ENCODE results near the gene ZDHHC22. TPM values are rescaled to one million over a fixed set of nuclear protein-coding genes. Genes with fewer than 3 reads are reported as not detected.

ZDHHC22 gene
- total and polyA plus RNA-seq, 12 donors, result 0.06 to 1.2 (median 0.24) TPM; not detected in 7

DNA sequence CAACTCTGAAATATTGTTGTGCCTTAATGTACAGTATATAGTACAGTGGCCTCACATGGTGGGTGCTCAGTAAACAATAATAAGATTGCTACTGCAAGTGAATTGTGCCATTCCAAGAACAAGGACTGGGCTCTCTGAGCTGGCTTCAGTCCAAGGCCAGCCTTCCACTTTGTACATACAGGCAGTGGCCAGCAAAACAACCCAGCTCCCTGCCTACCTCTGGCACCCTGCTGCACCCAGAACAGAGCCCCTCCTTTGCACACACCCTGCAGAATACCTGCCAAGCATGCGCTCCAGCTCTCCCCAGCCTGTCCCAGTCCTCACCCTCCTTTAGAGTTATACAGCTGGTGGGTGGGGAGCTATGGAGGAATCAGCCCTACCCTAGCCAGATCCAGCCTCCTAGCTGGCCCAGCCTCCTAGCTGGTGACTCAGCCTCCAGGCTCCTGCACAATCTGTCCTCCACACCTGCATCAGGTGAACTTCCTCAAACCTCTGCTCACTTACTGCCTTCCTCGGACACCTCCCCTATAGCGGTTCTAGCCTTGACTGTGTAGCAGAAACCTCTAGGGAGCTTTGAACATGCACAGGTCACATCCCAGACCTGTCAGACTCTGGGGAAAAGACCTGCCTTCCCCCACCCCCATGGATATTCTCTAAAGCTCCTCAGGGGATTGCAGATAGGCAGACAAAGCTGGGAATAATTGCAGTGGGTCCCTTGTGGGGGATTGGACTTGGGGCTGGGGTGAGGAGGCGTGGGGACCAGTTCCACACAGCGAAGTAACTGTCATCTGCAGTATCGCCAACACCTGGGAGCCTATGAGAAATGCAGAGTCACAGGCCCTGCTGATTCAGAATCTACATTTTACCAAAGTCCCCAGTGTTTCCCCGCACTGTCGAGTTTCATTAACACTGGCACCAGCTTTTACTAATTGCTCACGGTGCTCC, 17.9 kb downstream of the ZDHHC22 start:
- peak; percentile 57 to 85 (median 80) for DNase-seq
- peaks cover 22 to 45% of the 10 kb centered on the region in 2 donors for H3K4me1 ChIP-seq (replicated peaks in 1 of 2)
- H3K9me3 ChIP-seq (replicated peaks in 1 of 3), result no peaks in the 10 kb centered on the region
- peak overlapping the region in 1 of 5 donors; percentile 44 for H3K27ac ChIP-seq
- no peaks in the 10 kb centered on the region for H3K27me3 ChIP-seq
- 70 to 83% (median 76%) methylated on average over 7 to 9 of the region's 9 CpGs for WGBS, 4 donors
- intact Hi-C loops (cut with DNase I), result no loop called here
- peaks cover 0 to 2% of the 10 kb centered on the region in 2 donors for H3K36me3 ChIP-seq (replicated peaks in 1 of 2)
- H3K4me3 ChIP-seq, result no peak overlapping the region
- TF ChIP-seq POLR2A (IDR thresholded peaks at IDR 0.05), result no peak
- TF ChIP-seq, protein P1, sequence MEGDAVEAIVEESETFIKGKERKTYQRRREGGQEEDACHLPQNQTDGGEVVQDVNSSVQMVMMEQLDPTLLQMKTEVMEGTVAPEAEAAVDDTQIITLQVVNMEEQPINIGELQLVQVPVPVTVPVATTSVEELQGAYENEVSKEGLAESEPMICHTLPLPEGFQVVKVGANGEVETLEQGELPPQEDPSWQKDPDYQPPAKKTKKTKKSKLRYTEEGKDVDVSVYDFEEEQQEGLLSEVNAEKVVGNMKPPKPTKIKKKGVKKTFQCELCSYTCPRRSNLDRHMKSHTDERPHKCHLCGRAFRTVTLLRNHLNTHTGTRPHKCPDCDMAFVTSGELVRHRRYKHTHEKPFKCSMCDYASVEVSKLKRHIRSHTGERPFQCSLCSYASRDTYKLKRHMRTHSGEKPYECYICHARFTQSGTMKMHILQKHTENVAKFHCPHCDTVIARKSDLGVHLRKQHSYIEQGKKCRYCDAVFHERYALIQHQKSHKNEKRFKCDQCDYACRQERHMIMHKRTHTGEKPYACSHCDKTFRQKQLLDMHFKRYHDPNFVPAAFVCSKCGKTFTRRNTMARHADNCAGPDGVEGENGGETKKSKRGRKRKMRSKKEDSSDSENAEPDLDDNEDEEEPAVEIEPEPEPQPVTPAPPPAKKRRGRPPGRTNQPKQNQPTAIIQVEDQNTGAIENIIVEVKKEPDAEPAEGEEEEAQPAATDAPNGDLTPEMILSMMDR (IDR thresholded peaks at IDR 0.05), result no peak

DNA sequence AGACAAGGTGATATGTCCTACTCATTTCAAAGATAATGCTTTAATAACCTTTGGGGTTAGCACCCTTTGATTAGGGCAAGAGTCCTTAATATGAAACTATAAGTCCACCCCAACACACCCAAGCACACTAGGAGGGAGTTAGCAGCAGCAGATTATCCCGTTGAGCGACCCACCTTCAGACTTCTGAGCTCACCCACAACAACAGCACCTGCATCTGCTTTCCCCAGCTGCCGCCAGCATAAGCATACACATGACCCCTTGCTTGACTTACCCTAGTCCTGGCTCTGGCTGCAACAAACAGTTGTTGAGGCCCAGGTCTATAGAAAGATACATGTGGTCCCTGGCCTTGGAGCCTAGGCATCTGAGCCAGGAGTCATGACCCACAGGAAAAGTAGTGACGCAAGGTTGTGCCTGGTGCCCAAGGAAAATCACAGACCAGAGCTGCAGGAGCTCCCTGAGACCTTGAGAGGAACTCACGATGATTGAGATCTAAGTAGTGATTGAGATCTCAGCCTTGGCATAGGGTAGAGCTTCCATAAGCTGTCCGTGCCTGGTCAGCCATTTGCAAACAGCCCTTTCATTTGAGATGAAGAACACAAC, 19.0 kb downstream of the ZDHHC22 start:
- TF ChIP-seq POLR2A (IDR thresholded peaks at IDR 0.05), result no peak
- TF ChIP-seq, protein P1 (IDR thresholded peaks at IDR 0.05), result no peak
- intact Hi-C loops (cut with DNase I), result no loop called here
- H3K4me1 ChIP-seq (replicated peaks in 1 of 2), result peaks cover 22 to 45% of the 10 kb centered on the region in 2 donors

DNA sequence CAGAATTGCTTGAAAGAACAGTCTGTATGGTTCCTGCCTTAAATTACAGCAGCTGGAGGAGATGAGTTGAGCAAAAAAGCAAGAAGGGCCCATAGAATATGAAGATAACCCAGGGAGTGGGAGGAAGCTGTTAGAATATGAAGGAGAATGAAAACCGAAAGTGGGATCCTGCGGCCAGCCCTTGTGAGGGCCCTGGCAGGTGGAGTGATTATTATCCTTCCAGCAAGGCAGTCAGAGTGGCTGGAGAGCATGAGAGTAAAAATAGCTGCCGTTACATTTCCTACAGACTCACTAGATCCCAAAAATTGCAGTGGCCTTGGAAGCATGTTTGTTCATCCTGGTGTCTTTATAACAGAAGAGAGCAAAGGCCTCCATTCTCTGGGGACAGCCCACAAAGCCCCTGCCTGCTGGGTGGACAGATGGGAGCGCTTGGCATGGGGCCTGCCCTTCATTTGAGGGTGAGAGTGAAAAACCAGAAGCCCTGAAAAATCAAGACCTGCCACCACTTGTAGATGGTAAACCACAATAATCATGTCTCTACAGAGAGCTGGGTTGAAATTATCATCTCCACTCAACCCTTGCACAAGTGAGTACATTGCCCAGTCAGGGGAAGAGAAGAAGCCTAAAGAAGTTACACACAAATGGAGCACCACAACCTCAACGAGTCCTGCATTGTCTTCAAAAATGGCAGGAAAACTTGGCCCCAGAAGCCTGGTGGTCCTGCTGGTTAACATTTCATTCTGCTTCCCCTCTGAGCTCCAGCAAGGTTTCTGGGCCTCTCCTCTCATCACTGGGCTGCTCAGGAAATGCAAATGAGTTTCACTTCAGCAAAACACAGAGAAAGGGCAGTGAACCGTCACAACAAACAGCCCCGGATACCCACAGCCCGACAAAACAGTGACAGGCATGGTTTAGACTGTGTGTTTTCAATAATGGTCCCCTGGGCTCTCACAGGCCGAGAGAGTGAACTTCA, 20.5 kb downstream of the ZDHHC22 start:
- Histone ChIP-seq H3K27me3 (no peaks in the 10 kb centered on the region), H3K36me3 (replicated peaks in 1 of 2) (peaks cover 0 to 12% of the 10 kb centered on the region in 2 donors), H3K4me3 (no peak overlapping the region), H3K4me1 (replicated peaks in 1 of 2) (peaks cover 22 to 45% of the 10 kb centered on the region in 2 donors), H3K9me3 (replicated peaks in 1 of 3) (no peaks in the 10 kb centered on the region), H3K27ac (peak overlapping the region in 4 of 5 donors; percentile 54 to 74 (median 62))
- intact Hi-C loops (cut with DNase I), result no loop called here
- 32 to 49% (median 34%) methylated on average over 9 of the region's 9 CpGs for WGBS, 4 donors
- peak in 6 of 7 donors; percentile 48 to 78 (median 54) for DNase-seq
- TF ChIP-seq, protein P1 (IDR thresholded peaks at IDR 0.05), result no peak
- TF ChIP-seq POLR2A (IDR thresholded peaks at IDR 0.05), result no peak

More for the DNA sequence above, 19.0 kb downstream of the ZDHHC22 start:
- no peaks in the 10 kb centered on the region for H3K27me3 ChIP-seq
- H3K9me3 ChIP-seq (replicated peaks in 1 of 3), result no peaks in the 10 kb centered on the region
- DNase-seq, result peak in 4 of 7 donors; percentile 38 to 68 (median 63)
- no peak overlapping the region for H3K4me3 ChIP-seq
- H3K36me3 ChIP-seq (replicated peaks in 1 of 2), result peaks cover 0 to 4% of the 10 kb centered on the region in 2 donors
- peak overlapping the region in 2 of 5 donors; percentile 32 to 44 for H3K27ac ChIP-seq
- 56 to 67% (median 63%) methylated on average over 4 to 6 of the region's 6 CpGs for WGBS, 4 donors

Measured in adrenal gland (tissue), 12 donors.